Stimulated activated naive CD4-positive, alpha-beta T cell treated with Interleukin-2 at 50 U/mL for 16 hours (primary cell): ENCODE results near the gene DRAP1.

ENCODE experiments used
- DNase-seq: peaks from one replicate; lab custom pipeline; 2025; lab: John Stamatoyannopoulos, UW

DRAP1 gene

DNA sequence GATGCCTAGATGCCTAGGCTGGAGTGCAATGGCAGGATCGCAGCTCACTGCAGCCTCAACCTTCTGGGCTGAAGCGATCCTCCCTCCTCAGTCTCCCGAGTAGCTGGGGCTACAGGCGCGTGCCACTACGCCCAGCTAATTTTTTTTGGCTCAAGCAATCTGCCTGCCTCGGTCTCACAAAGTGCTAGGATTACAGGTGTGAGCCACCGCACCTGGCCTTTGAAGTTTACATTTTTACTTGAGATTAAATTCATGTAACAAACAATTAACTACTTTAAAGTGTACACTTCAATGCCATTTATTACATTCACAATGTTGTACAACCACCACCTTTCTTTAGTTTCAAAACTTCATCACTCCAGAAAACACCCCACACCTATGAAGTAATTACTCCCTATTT, 15.5 kb upstream of the DRAP1 start:
- no peak for DNase-seq

DNA sequence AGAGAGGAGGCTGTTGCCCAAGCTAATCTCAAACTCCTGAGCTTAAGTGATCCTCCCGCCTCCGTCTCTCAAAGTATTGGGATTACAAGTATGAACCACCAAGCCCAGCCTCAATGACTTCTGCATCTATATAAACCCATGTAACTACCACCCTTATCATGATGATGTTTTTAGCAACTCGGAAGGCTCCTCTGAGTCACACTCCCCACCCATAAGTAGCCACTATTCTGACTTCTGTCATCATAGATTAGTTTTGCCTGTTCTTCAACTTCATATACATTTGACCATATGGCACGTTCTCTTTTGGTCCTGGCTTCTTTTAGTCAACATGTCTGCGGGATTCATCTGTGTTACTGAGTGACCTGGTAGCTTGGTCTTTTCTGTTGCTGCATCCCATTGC, 12.6 kb upstream of the DRAP1 start:
- no peak for DNase-seq

DNA sequence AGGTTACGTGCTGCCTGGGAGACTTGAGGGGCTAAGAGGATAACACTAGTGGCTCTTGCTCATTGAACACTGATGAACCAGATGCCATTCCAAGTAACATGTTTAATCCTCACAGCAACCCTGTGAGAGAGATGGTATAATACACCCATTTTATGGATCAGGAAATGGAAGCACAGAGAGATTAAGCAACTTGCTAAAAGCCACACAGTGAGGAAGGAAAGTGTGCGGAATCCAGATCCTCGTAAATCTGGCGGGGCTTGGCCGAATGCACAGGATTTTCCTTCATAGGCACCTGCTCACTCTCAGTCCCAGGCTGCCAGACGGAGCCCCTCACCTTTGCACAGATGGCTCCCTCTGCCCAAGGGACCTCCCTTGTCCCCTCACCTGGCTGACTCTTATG, 11.3 kb upstream of the DRAP1 start:
- no peak for DNase-seq

DNA sequence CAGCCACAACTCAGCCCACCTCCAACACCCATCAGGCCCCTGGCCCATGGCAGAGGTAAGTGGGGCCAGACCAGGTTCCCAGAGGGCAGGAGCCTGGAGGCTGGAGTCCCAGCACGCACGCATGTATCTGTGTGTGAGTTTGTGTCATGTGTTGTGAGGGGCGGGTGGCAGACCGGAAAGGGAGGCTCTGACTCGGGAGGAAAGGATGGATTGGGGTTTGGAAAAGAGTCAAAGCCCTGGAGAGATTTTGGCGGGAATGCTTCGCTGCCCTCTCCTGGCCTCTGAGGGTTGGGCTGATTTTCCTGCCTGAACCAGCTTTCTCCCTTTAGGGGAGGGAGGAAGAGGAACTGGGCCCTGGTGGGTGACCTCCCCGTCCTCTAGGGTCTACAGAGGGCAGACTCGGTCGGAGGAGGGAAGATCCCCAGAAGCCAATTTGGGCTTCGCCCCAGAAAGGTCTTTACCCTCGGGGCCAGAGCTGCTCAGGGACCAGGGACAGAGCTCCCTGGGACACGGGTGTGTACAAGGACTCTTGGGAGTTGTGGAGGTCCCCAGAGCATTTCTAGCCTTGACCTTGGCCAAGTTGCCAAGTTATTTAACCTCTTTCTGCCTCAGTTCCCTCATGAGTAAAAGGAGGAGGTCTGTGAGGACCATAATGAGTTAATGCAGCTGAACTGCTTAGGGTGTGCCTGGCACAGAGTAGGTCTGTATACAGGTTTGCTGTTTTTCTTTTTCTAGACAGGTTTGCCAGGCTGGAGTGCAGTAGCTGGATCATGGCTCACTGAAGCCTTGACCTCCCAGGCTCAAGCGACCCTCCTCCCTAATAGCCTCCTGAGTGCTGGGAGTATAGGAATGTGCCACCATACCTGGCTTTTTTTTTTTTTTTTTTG, 7.3 kb upstream of the DRAP1 start:
- DNase-seq: no peak

DNA sequence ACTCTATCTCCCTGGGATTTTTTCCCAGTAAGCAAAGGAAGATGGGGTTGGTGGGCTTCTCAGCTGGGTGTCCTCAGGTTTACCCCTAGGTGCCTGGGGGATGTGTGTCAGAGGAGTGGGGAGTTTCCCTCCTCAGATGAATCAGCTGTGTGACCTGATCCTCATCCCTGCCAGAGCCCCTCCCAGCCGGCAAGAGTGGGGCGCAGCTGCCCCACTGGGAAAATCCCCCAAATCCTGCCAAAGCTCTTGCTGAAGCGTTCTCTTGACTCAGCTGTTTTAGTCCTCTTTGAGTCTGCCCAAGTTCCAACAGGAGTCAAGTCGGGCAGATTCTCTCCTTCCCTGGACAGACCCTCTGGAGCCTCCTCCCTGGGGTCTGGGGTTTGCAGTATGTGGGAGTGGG, 6.4 kb upstream of the DRAP1 start:
- DNase-seq: no peak

DNA sequence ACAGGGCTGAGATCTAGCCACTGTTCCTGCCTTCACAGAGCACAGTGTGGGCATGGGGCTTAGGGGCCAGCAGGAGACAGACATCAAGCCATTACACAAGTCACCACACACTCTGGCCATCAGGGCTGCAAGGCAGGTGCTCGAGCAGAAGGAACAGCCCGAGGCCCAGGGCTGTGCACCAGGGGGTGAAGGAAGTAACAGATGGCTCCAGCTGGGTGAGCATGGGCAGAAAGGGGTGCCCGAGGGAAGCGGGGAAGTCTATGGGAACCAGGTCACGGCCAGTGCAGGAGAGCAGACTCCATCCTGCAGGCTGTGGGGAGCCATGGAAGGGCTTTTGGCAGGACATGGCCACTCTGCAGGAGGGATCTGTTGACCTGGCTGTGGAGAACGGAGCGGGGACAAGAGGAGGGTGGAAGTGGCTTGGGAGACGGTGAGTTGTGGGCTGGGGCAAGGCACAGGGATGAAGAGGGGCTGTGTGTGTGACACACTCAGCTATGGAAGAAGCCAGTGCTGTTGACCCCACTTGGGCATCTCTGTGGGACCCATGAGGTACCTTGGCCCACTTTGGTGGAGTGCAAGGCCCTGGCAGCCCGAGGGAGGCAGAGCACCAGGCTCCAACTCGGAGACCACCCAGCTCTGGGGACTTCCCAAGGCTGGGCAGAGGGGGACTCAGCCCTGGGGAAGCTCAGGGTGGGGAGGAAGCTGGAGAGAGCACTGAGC, 4.0 kb upstream of the DRAP1 start:
- no peak for DNase-seq

DNA sequence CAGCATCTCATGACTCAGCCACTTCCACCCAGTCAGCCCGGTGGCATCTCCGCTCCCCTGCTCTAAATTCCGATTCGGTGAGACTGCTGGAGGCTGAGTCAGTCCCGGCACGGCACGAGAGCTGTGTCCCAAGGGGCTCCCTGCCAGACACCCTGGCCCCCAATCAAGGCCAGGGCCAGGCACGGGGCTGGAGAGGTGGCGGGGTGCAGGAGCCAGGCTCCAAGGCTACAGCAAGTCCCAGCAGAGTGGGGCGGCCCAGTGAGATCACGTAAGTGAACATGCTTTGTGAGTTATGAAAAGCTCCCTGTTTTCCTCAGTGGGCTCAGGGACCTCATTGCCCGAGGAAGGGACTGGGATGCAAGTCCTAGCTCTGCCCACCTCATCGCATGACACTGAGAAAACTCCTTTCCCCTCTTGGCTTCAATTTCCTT, 3.4 kb upstream of the DRAP1 start:
- no peak for DNase-seq

DNA sequence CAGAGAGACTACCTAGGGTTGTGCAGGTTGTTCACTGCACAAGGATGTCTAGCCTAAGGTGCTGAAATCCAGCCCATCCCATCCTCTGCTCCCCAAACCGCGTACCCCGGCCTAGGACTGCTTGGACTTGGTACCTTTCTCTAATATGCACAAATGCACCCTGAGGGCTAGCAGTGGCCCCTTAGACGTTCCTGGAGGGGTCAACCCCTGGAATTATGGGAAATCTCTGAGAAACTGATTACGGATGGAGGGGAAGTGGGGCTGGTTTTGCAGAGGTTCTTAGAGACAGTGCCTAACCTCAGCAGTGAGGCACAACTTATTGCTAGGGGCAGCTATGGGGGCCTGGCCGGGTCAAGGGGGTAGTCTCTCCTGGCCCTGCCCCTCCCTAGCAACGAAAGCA, 2.8 kb upstream of the DRAP1 start:
- no peak for DNase-seq

DNA sequence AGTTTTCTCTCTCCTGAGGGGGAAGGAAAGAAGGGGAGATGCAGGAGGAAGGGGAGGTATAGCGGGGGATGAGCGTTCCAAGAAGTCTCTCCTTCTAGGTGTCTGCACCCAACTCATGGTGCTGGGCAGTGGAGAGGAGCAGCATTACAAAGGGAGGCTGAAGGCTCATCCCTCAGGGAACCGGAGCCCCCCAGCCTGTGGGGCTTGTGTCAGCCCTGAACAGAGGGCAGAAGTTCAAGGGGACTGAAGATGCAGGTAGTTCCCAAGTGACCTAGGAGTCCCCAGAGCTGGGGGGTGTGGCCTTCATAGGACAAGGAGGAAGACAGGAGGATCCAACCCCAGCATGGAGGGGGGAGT, 2.2 kb upstream of the DRAP1 start:
- no peak for DNase-seq

DNA sequence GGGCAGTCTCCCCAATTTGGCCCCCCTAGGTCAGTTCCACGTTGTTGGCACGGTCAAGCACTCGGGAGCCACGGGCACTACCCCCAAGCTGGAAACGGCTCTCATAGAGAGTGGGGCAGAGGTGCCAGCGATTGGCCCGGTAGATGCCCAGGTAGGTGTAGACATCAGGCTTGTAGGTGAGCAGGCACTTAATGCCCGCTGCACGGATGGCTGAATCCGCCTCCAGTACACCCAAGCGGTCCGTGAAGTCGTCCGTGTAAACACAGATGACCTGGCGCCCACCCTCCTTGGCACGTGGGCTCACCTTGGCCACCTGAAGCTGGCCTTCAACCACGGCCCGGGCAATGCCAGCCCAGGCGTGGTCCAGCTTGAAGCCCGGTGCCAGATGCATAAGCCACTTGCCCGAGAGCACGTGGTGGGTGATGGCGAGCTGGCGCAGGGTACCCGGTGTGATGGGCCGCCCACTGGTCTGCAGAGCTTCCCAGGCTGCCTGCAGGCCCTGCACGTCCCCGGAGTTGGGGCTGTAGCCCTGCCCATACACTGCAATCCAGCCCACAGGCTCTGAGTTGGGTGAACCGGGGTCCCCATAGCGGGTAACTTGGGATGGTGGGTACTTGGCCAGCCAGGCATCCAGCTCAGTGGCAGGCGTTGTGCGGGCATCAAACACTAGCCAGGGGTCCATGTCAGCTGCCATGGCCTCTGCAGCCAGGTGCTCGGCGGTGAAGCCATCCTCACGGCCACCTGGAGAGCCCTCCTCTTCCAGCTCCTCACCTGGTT, 1.6 kb upstream of the DRAP1 start:
- DNase-seq: no peak

DNA sequence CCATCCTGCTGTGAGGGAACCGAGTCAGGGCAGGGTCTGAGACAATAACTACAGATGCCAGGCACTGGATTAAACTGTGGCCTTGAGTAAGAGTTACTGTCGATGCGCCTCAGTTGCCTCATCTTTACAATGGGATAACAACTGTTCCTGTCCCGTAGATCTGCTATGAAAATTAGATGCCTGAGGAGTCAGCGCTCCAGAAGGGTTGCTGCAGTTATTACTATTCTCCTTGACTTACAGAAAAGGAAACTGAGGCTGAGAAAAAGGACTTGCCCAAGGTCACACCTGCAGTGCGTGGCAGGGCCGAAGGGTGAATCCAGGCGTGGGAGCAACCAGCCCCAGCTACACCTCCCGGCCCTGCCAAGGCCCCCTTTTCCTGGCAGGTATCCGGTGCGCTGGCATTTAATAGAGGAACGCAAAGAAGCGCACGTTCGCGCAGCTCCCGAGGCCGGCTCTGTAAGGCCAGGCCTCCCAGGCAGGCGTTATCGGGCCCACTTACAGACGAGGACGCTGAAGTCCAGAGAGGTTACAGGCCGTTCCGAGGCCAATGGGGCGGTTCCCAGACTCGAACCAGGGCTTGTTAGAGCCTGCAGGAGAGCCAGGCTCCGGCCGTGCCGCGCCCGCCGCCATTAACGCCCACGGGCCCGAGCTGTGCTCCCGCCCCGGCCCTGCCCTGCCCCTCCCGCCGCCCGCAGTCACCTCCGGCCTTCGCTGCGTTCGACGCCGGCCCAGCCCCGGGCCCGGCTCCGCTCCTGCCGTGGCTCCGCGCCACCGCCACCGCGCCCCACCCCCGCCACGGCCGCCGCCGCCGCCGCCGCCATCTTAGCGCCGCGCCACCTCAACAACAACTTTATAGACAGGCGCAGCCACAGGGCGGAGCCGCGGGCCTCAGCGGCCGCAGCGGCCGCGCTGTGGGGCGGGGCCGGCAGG, 750 bp upstream of the DRAP1 start, which contains the start of gene C11orf68:
TSS of gene C11orf68 (minus strand) at position 852 of the 930 bp plus-strand sequence. CDS start at position 821, 31 bp downstream.
- DNase-seq: no peak

DNA sequence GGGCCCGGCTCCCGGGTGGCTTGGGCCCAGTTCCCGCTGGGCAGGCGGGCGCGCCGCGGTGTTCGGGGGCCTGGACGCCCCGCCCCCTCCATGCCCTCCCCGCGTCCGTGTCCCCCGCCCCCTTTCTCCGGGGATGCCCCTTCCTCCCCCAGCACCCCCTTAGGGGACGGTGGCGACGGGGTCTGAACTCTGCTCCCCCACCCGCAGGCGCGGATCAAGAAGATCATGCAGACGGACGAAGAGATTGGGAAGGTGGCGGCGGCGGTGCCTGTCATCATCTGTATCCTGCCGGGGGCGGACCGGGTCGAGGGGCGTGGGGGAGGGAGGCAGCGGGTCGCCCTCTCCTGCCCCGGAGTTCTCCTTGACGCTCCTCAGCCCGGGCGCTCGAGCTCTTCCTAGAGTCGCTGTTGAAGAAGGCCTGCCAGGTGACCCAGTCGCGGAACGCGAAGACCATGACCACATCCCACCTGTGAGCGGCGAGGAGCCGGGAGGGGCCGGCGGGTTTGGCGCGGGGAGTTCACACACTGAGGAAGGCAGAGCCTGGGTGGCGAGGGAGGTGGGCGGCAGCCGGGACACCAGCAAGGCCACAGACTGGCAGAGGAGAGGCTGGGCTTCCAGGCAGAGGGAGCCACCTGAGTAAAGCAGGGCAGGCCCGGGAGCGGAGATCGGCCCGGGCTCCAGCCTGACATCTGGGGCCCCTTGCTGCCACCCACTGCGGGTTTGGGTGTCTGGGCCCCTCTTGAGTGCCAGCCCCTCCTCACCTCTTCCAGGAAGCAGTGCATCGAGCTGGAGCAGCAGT, 546 bp downstream of the DRAP1 start:
- DNase-seq: peak; percentile 67

DNA sequence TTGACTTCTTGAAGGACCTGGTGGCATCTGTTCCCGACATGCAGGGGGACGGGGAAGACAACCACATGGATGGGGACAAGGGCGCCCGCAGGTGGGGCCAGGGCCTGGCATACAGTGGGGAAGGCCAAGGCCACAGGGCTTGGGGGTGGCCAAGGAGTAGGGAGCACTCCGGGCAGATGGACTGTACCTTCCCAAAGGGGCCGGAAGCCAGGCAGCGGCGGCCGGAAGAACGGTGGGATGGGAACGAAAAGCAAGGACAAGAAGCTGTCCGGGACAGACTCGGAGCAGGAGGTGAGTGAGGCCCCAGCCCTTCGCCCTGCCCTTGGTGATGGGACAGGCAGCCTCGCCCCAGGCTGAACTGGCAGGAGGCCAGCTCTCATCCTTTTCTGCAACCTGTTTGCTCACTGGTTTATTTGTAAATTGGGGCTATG, 1.2 kb downstream of the DRAP1 start:
- no peak for DNase-seq

DNA sequence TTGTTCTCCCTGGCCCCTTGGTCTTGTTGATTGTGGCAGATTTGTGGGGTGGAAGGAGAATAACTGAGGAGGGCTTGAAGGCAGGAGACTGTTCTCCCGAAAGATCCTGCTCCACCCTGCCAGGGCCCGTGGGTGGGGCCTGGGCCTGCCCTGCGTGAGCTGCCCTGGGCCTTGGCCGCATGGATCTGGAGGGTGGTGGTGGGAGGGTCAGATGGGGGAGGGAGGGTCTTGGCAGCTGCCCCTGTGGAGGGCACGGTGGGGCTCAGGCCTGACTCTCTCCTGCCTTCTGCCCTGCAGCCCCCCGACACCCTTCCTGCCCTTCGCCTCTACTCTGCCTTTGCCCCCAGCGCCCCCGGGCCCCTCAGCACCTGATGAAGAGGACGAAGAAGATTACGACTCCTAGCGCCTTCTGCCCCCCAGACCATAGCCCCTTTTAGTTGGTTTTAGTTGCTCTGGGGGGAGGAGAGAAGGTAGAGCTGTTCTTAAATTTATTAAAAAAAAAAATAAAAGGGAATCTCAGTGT, 1.9 kb downstream of the DRAP1 start:
- DNase-seq: no peak

DNA sequence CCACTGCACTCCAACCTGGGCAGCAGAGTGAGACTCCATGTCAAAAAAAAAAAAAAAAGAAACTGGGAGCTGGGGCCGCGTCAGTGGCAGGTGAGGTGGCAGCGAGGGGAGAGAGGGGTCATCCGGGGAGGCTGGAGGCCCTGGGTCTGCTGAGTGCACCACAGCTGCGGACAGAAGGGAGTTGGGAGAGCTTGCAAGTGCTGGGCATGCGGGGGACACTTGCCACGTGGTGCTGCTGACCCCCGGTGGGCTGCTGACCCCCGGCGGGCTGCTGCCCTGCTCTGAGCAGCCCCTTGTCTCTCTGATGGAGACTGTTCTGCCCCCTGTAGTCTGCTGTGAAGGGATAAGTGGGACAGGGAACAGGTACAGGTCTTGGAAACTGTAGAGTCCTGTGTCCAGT, 2.6 kb downstream of the DRAP1 start:
- no peak for DNase-seq

DNA sequence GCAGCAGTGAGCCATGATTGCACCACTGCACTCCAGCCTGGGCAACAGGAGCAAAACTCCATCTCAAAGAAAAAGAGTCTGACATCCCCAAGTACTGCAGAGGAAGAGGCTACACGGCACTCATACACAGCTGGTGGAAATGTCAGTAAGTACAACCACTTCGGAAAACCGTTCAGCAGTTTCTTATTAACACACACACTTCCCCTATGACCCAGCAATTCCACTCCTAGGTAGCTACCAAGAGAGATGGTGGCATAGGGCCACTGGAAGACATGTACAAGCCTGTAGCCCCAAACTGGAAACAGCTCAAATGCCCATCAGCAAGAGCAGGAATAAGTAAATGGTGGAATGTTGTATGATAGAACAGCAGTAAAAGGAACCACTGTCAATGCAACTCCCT, 3.3 kb downstream of the DRAP1 start:
- DNase-seq: no peak

DNA sequence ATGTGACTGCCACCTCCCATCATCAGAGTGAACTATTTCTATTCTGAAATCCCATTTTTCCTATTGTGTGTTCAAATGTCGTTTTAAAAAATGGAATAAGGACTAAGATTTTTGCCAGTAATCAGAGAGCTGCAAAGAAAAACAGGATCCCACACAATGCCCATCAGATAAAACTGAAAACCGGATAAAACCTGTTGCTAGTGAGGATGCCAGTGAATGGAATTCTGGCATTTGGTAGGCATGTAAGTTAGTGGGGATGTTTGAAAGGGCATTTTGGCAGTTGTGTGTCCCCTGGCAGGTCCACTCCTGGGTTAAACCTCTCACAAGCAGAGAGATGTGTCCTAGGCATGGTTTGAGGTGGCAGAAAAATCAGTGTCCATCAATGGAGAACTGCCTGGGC, 6.2 kb downstream of the DRAP1 start:
- no peak for DNase-seq

DNA sequence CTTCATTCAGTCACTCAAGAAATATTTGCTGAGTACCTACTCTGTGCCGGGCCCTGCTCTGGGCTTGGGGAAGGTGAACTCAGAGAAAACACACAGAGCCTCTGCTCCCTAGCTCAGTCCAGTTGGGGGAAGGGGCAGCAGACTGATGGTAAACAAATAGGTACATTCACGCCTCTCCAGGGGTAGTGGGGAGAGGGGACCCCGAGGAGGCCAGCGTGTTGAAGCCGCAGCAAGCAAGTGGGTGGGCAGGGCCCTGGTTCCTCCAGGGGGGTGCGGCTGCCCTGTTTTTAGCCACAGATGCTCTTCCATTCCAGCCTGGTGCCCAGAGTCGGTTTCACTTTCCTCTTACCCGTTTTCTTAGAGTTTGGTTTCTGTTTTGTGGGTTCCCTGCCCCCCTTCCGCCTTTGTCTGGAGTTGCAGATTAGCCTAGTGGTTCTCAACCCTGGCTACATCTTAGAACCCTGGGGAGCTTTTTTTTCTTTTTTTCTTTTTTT, 8.7 kb downstream of the DRAP1 start:
- DNase-seq: peak; percentile 77

DNA sequence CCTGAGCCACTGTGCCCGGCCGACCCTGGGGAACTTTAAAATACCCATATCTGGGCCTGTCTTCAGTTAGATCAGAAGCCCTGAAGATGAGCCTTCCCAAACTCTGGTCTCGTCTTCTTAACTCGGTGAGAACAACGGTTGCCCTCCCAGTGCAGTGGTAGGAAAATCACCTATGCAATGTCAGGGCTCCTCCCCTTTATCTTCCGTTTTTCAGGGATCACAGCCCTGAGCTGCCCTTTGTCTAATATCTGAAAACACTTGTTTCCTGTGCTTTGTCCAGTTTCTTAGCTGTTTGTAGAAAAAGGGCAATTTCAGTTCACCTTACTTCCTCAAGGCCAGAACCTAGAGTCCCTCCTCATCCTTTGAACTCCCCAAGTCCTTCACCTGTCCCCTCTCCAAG, 9.4 kb downstream of the DRAP1 start:
- DNase-seq: no peak
